Caki2 (cell line): Measurements from ENCODE around the gene USP3. TPM values are rescaled to one million over a fixed set of nuclear protein-coding genes. Genes with fewer than 3 reads are reported as not detected.
A peak's percentile ranks its signal among the peaks of the same experiment; 100 is the strongest.

Experiments
- DNase-seq: peaks from one replicate; pipeline ENCODE4 v3.0.0-alpha.2; 2015; ENCODE audit warnings: low read depth
- in situ Hi-C: cut with HindIII; loops from 2 replicates; pipeline ENCODE4 v1.10.0; 2016; ENCODE audit warnings: low sequenced_read_pairs, low pct_unique_long_range_greater_than_20kb, mixed read lengths
- total RNA-seq: library from RNA; depleted of rRNA; stranded (reverse); fragments of >200 nt; shearing (Covaris generic); gene quantifications from 2 replicates; pipeline ENCODE4 v1.2.3, GENCODE V29; 2014; ENCODE audit warnings: low replicate concordance

The USP3 gene
- total RNA-seq, 1 experiment from 2014 or later: 41.2 TPM

- DNase-seq: no peak
- in situ Hi-C loops: no loop called here
These were observed 13.1 kb upstream of the USP3 start for GRCh38 chr15:63491116-63491827.

- no peak for DNase-seq
- in situ Hi-C loops: no loop called here
These were observed 12.4 kb upstream of the USP3 start for GRCh38 chr15:63491979-63492378.

GRCh38 chr15:63492541-63493077 is 11.8 kb upstream of the USP3 start:
- in situ Hi-C loops: no loop called here
- DNase-seq: no peak

- DNase-seq: no peak
- in situ Hi-C loops: no loop called here
These were observed 11.0 kb upstream of the USP3 start for GRCh38 chr15:63493436-63493835.

GRCh38 chr15:63494408-63494807 is 10.0 kb upstream of the USP3 start:
- in situ Hi-C loops: no loop called here
- no peak for DNase-seq

GRCh38 chr15:63495343-63495742 is 9.1 kb upstream of the USP3 start:
- in situ Hi-C loops: no loop called here
- DNase-seq: no peak

GRCh38 chr15:63495780-63496488 is 8.5 kb upstream of the USP3 start:
- DNase-seq: no peak
- in situ Hi-C loops: no loop called here

GRCh38 chr15:63497642-63498467 is 6.5 kb upstream of the USP3 start:
- in situ Hi-C loops: no loop called here
- DNase-seq: no peak

GRCh38 chr15:63499175-63499549 is 5.2 kb upstream of the USP3 start:
- in situ Hi-C loops: no loop called here

GRCh38 chr15:63499611-63500010 is 4.8 kb upstream of the USP3 start:
- in situ Hi-C loops: no loop called here

More at GRCh38 chr15:63499175-63499549, 5.2 kb upstream of the USP3 start:
- DNase-seq: no peak

GRCh38 chr15:63500265-63501250 is 3.8 kb upstream of the USP3 start:
- in situ Hi-C loops: no loop called here

More at GRCh38 chr15:63499611-63500010, 4.8 kb upstream of the USP3 start:
- DNase-seq: no peak

GRCh38 chr15:63501256-63502089 is 2.9 kb upstream of the USP3 start:
- in situ Hi-C loops: no loop called here
- DNase-seq: peak; percentile 73

More at GRCh38 chr15:63500265-63501250, 3.8 kb upstream of the USP3 start:
- peak; percentile 77 for DNase-seq

GRCh38 chr15:63502137-63502766 is 2.1 kb upstream of the USP3 start:
- DNase-seq: peak; percentile 26
- in situ Hi-C loops: no loop called here

GRCh38 chr15:63502843-63503738 is 1.3 kb upstream of the USP3 start:
- in situ Hi-C loops: no loop called here
- DNase-seq: peak; percentile 98

- DNase-seq: no peak
- in situ Hi-C loops: no loop called here
These were observed 600 bp upstream of the USP3 start for GRCh38 chr15:63503739-63504246.
